SK-N-SH (cell line): ENCODE results near the gene BORA.

Source experiments
- CHD2 ChIP-seq: fragments of 150-350 bp; IDR thresholded peaks from 2 replicates; pipeline ENCODE4 v1.6.1; 2018; ENCODE audit warnings: low read length; ENCODE audit not compliant: partially characterized antibody
- CTCF ChIP-seq: fragments of 200-600 bp; sonication (generic); IDR thresholded peaks from 2 replicates; pipeline ENCODE4 v1.6.1; 2017; ENCODE audit warnings: antibody characterized with exemption, mild to moderate bottlenecking, moderate library complexity
- EP300 ChIP-seq, 2 experiments: IDR thresholded peaks; 2 replicates each; pipeline versions ENCODE4 v1.4.0 to v1.6.1; 2012; ENCODE audit warnings: borderline replicate concordance in 1 of 2, low read depth in 1 of 2, low read length in 1 of 2
- FOSL2 ChIP-seq: IDR thresholded peaks from 2 replicates; pipeline ENCODE4 v1.4.0; 2012; ENCODE audit warnings: low read depth, mild to moderate bottlenecking, moderate library complexity, borderline replicate concordance
- GABPA ChIP-seq: IDR thresholded peaks from 2 replicates; pipeline ENCODE4 v1.4.0; 2012; ENCODE audit warnings: low read depth, mild to moderate bottlenecking
- MAX ChIP-seq: IDR thresholded peaks from 2 replicates; pipeline ENCODE4 v1.4.0; 2012; ENCODE audit warnings: low read depth
- PBX3 ChIP-seq: IDR thresholded peaks from 2 replicates; pipeline ENCODE4; 2012
- POLR2AphosphoS5 ChIP-seq: IDR thresholded peaks from 2 replicates; pipeline ENCODE4 v1.6.1; 2012; ENCODE audit warnings: low read depth, low read length
- RAD21 ChIP-seq: IDR thresholded peaks from 2 replicates; pipeline ENCODE4 v1.6.1; 2012; ENCODE audit warnings: mild to moderate bottlenecking, low read length
- RFX5 ChIP-seq: IDR thresholded peaks from 2 replicates; pipeline ENCODE4 v1.6.1; 2012; ENCODE audit warnings: mild to moderate bottlenecking, improper control_type of control experiment, low read length
- TEAD4 ChIP-seq: IDR thresholded peaks from 2 replicates; pipeline ENCODE4 v1.4.0; 2012; ENCODE audit warnings: mild to moderate bottlenecking, borderline replicate concordance; ENCODE audit not compliant: insufficient read depth

- TF ChIP-seq CTCF (no peak), EP300 (IDR thresholded peaks at IDR 0.05; ENCODE audit: borderline replicate concordance in 1 of 2, low read depth in 1 of 2, low read length in 1 of 2) (no peak), GABPA (no peak), MAX (no peak), POLR2AphosphoS5 (no peak), CHD2 (no peak), PBX3 (no peak), RFX5 (no peak), FOSL2 (no peak), TEAD4 (no peak), RAD21 (no peak)
These were observed 32.5 kb downstream of the BORA start for GRCh38 chr13:72760189-72760588.
